C4-2B (cell line): ENCODE measurements around the gene SIM1.

Experiments
- H3K27ac ChIP-seq: fragments of 450-650 bp; 2 replicates; pipeline ENCODE4 v1.5.1; 2017
- CTCF ChIP-seq: fragments of 450-650 bp; conservative IDR thresholded peaks from 2 replicates; pipeline ENCODE4 v1.5.1; 2017; ENCODE audit warnings: mild to moderate bottlenecking
- ZFX ChIP-seq: fragments of 450-650 bp; IDR thresholded peaks from 2 replicates; pipeline ENCODE4 v1.6.1; 2017

Gene SIM1

GRCh38 chr6:100336876-100337275, 127.8 kb downstream of the SIM1 start:
- H3K27ac ChIP-seq = no peak overlapping the region
- TF ChIP-seq CTCF (no peak), ZFX (no peak)

GRCh38 chr6:100335991-100336390, 128.7 kb downstream of the SIM1 start:
- H3K27ac ChIP-seq = no peak overlapping the region
- TF ChIP-seq CTCF (no peak), ZFX (no peak)
